ENCODE measurements around the gene CTNNBIP1. TPM values are rescaled to one million over a fixed set of nuclear protein-coding genes. Genes with fewer than 3 reads are reported as not detected.

CTNNBIP1 gene
- total and polyA plus RNA-seq, 9 of the 15 experiments (the other 6 are each of a cell fraction or from before 2014, with no cell fraction given): 0.65 to 29.2 (median 14.7) TPM

DNA sequence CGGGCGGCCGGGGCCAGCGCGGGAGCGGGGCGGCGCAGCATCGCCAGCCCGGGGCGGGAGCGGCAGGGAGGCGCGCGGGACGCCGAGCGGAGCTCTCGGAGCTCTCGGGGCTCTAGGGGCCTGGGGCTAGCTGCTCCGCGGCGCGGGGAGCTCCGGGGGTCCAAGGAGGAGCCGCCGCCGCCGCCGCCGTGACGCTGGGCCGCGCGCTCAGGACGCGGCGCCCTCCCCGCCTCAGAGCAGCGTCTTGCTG, 86.5 kb downstream of the CTNNBIP1 start (continued):
- TF ChIP-seq GABPB2 (CRISPR knock-in tag; conservative IDR thresholded peaks at IDR 0.05) (no peak), ERF (CRISPR knock-in tag; IDR thresholded peaks at IDR 0.05) (peak; percentile 57; the same call in 1 of the 2 replicates), CBX5 (IDR thresholded peaks at IDR 0.05; ENCODE audit: borderline replicate concordance, low read depth) (no peak), TAF15 (IDR thresholded peaks at IDR 0.05; ENCODE audit: low read depth, low read length) (no peak), RBBP5 (IDR thresholded peaks at IDR 0.05; ENCODE audit: borderline replicate concordance, insufficient read depth, low read length, poor library complexity, severe bottlenecking) (peak; percentile 16), SRSF3 (IDR thresholded peaks at IDR 0.05; ENCODE audit: insufficient read depth, low read length) (no peak), GTF2B (IDR thresholded peaks at IDR 0.05; ENCODE audit: extremely low read depth, insufficient read length) (no peak), POLR2G (IDR thresholded peaks at IDR 0.05; ENCODE audit: low read depth, low read length) (peak; percentile 87), FOXK1 (CRISPR knock-in tag; IDR thresholded peaks at IDR 0.05; ENCODE audit: borderline replicate concordance) (no peak), SMAD4 (CRISPR knock-in tag; conservative IDR thresholded peaks at IDR 0.05) (no peak), LCOR (CRISPR knock-in tag; IDR thresholded peaks at IDR 0.05) (no peak)
- TF ChIP-seq, protein P1, sequence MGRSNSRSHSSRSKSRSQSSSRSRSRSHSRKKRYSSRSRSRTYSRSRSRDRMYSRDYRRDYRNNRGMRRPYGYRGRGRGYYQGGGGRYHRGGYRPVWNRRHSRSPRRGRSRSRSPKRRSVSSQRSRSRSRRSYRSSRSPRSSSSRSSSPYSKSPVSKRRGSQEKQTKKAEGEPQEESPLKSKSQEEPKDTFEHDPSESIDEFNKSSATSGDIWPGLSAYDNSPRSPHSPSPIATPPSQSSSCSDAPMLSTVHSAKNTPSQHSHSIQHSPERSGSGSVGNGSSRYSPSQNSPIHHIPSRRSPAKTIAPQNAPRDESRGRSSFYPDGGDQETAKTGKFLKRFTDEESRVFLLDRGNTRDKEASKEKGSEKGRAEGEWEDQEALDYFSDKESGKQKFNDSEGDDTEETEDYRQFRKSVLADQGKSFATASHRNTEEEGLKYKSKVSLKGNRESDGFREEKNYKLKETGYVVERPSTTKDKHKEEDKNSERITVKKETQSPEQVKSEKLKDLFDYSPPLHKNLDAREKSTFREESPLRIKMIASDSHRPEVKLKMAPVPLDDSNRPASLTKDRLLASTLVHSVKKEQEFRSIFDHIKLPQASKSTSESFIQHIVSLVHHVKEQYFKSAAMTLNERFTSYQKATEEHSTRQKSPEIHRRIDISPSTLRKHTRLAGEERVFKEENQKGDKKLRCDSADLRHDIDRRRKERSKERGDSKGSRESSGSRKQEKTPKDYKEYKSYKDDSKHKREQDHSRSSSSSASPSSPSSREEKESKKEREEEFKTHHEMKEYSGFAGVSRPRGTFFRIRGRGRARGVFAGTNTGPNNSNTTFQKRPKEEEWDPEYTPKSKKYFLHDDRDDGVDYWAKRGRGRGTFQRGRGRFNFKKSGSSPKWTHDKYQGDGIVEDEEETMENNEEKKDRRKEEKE (IDR thresholded peaks at IDR 0.05; ENCODE audit: borderline replicate concordance in 1 of 2, control insufficient read depth in 1 of 2, low read depth in 2 of 2, low read length in 1 of 2): no peak
- TF ChIP-seq, protein P2, sequence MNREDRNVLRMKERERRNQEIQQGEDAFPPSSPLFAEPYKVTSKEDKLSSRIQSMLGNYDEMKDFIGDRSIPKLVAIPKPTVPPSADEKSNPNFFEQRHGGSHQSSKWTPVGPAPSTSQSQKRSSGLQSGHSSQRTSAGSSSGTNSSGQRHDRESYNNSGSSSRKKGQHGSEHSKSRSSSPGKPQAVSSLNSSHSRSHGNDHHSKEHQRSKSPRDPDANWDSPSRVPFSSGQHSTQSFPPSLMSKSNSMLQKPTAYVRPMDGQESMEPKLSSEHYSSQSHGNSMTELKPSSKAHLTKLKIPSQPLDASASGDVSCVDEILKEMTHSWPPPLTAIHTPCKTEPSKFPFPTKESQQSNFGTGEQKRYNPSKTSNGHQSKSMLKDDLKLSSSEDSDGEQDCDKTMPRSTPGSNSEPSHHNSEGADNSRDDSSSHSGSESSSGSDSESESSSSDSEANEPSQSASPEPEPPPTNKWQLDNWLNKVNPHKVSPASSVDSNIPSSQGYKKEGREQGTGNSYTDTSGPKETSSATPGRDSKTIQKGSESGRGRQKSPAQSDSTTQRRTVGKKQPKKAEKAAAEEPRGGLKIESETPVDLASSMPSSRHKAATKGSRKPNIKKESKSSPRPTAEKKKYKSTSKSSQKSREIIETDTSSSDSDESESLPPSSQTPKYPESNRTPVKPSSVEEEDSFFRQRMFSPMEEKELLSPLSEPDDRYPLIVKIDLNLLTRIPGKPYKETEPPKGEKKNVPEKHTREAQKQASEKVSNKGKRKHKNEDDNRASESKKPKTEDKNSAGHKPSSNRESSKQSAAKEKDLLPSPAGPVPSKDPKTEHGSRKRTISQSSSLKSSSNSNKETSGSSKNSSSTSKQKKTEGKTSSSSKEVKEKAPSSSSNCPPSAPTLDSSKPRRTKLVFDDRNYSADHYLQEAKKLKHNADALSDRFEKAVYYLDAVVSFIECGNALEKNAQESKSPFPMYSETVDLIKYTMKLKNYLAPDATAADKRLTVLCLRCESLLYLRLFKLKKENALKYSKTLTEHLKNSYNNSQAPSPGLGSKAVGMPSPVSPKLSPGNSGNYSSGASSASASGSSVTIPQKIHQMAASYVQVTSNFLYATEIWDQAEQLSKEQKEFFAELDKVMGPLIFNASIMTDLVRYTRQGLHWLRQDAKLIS (CRISPR knock-in tag; IDR thresholded peaks at IDR 0.05): no peak
- TF ChIP-seq, protein P3, sequence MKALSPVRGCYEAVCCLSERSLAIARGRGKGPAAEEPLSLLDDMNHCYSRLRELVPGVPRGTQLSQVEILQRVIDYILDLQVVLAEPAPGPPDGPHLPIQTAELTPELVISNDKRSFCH (CRISPR knock-in tag; IDR thresholded peaks at IDR 0.05): no peak
- TF ChIP-seq, protein P3 (tag; IDR thresholded peaks at IDR 0.05): no peak
- TF ChIP-seq, protein P4, sequence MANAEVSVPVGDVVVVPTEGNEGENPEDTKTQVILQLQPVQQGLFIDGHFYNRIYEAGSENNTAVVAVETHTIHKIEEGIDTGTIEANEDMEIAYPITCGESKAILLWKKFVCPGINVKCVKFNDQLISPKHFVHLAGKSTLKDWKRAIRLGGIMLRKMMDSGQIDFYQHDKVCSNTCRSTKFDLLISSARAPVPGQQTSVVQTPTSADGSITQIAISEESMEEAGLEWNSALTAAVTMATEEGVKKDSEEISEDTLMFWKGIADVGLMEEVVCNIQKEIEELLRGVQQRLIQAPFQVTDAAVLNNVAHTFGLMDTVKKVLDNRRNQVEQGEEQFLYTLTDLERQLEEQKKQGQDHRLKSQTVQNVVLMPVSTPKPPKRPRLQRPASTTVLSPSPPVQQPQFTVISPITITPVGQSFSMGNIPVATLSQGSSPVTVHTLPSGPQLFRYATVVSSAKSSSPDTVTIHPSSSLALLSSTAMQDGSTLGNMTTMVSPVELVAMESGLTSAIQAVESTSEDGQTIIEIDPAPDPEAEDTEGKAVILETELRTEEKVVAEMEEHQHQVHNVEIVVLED (CRISPR knock-in tag; IDR thresholded peaks at IDR 0.05): 0 out of 2 replicates have a peak, but pooled peaks have one; percentile 30
